ENCODE measurements around the gene ATP2A2.
"Not testable (repeated sequence)": the region's sequence is repeated elsewhere in the genome, so short reads cannot be mapped to it uniquely, and the experiment has no call there.

Gene ATP2A2

GRCh38 chr12:110301065-110301806, 20.2 kb downstream of the ATP2A2 start:
- DNase-seq: no peak

DNA sequence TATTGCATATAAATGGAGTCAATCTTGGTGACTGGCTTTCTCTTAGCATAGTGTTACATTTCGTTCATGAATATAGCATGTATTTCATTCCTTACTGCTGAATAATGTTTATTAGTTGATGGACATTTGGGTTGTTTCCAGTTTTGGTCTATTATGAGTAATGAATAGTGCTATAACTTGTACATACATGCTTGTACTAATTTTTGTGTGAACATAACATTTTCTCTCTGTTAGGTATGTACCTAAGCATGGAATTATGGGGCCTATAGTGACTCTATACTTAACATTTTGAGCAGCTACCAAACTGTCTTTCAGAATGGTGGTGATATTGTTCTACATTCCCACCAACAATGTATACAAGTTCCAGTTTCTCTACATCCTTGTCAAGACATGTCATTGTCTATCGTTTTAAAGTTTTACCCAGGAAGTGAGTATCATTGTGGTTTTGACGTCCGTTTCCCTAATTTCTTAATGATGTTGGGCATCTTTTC, 23.1 kb downstream of the ATP2A2 start:
- no peak for DNase-seq

GRCh38 chr12:110307372-110307771, 26.3 kb downstream of the ATP2A2 start:
- DNase-seq: no peak

DNA sequence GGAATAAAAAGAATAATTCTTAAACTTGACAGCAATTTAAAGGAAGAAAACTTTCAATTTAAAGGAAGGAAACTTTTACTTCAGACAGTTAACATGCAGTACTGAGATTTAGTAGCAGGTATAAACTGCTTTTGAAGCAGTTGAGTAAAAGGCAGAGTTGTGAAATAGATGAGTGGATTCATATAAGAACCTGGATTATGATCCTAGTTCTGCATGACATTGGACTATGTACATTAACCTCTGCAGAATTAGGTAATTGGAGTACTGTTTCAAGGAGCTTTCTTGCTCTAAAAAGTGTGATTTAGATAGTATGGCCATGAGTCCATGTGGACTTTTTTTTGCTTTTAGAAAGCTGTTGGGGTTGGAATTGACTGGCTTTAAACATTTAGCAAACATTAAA, 29.7 kb downstream of the ATP2A2 start:
- no peak for DNase-seq

DNA sequence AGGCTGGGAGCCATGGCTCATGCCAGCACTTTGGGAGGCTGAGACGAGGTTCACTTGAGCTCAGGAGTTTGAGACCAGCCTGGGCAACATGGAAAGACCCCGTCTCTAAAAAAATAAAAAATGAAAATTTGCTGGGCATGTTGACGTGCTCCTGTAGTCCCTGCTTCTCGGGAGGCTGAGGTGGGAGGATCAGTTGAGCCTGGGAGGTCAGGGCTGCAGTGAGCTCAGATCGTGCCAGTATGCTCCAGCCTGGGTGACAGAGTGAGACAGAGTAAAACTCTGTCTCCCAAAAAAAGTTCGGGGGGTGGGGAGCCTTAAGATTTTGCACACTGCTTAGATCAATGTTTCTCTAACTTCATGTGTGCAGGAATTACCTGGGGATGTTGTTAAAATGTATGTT, 30.9 kb downstream of the ATP2A2 start:
- no peak for DNase-seq

GRCh38 chr12:110312581-110313360, 31.7 kb downstream of the ATP2A2 start:
- DNase-seq: no peak

GRCh38 chr12:110314308-110314707, 33.3 kb downstream of the ATP2A2 start:
- DNase-seq: no peak

- DNase-seq: no peak
Observed at GRCh38 chr12:110316861-110317260, 35.8 kb downstream of the ATP2A2 start.

GRCh38 chr12:110317911-110318310, 36.9 kb downstream of the ATP2A2 start:
- DNase-seq: no peak

DNA sequence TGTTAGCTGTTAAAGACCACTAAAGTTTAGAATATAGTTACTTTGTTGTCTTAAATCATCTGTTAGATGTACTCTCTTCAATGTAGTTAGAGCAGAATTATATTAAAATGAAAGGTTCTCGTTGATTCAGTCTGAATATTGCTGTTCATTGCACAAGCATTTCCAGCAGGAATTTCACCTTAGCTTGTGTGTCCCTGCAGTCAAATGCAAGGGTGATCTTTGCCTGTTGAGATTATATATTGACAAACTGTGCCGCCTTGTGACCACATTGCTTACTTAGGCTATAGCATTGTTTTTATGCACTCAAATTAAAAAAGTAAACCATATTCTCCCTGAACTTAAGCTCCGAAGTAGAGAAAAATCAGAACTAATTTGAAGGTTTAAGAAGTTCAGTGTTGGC, 39.5 kb downstream of the ATP2A2 start:
- no peak for DNase-seq

- DNase-seq: no peak
Observed at GRCh38 chr12:110329710-110330109, 48.7 kb downstream of the ATP2A2 start.

DNA sequence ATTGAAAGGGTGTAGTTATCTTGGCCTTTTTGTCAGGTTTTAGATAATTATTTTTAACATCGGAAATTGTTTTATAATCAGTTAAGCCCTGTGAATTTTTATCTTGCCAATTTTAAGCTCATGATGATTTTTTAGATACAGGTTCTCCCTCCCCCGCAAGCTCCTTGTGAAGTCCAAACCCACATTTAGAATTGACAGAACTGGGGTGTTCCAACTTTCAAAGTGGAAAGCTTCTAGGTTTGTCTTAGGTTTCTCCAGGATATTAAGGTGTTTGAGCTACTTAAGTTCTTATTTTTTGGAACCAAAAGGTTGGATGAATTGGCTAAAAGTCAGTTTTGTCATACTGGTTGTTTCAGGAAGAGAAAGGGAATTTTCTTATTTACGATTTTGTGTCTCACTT, 49.1 kb downstream of the ATP2A2 start:
- DNase-seq: no peak

GRCh38 chr12:110330544-110330943, 49.5 kb downstream of the ATP2A2 start:
- no peak for DNase-seq

GRCh38 chr12:110333201-110333600, 52.2 kb downstream of the ATP2A2 start:
- DNase-seq: no peak

GRCh38 chr12:110335481-110336045, 54.5 kb downstream of the ATP2A2 start:
- DNase-seq: no peak

DNA sequence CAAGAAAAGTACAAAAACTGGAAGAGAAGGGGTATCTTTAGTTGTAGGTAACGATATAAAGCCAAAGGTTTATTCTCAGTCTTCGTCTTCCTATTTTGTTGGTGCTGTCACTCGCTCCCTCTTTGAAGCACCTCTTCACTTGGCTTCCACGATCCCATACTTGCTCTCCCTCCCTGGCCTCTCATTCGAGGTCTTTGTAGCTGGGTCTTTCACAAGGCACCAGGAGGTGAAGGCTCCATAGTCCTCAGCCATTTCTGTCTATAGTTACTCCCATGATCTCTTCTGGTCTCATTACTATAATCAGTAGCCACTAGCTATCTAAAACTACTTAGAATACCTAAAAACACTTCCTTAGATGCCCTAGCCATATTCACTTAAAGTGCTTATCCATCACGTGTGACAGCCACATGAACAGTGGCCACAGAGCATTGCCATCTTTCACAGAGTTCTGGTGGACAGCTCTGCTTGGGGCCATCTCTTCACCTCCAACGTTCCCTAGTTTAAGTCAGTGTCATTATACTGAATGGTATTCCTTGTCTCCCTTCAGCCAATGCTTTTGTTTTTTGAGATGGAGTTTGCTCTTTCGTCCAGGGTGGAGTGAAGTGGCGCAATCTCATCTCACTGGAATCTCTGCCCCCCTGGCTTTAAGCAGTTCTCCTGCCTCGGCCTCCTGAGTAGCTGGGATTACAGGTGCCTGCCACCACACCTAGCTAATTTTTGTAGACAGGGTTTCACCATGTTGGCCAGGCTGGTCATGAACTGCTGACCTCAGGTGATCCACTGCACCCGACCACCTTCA, 57.1 kb downstream of the ATP2A2 start:
- no peak for DNase-seq

GRCh38 chr12:110338754-110339153, 57.7 kb downstream of the ATP2A2 start:
- DNase-seq: no peak

- no peak for DNase-seq
Observed at GRCh38 chr12:110339184-110339952, 58.3 kb downstream of the ATP2A2 start.

- not testable (repeated sequence) for DNase-seq
Observed at GRCh38 chr12:110340261-110340660, 59.2 kb downstream of the ATP2A2 start.

DNA sequence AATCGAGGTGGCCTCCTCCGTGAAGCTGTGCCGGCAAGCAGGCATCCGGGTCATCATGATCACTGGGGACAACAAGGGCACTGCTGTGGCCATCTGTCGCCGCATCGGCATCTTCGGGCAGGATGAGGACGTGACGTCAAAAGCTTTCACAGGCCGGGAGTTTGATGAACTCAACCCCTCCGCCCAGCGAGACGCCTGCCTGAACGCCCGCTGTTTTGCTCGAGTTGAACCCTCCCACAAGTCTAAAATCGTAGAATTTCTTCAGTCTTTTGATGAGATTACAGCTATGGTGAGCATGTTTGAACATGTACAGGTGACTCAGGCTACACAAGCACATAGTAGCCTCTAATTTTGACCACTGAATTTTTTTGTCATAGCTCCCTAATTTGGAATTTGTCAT, 59.7 kb downstream of the ATP2A2 start:
- DNase-seq: no peak

GRCh38 chr12:110342157-110342556, 61.1 kb downstream of the ATP2A2 start:
- no peak for DNase-seq

- DNase-seq: no peak
Observed at GRCh38 chr12:110343114-110343513, 62.1 kb downstream of the ATP2A2 start.

Measured in activated CD4-positive, alpha-beta T cell treated with anti-CD3 and anti-CD28 coated beads for 1 hour (primary cell).